ENCODE measurements around the gene CBFB. TPM values are rescaled to one million over a fixed set of nuclear protein-coding genes. Genes with fewer than 3 reads are reported as not detected.

CBFB gene
- total RNA-seq, 1 experiment from 2014 or later = 185 TPM

DNA sequence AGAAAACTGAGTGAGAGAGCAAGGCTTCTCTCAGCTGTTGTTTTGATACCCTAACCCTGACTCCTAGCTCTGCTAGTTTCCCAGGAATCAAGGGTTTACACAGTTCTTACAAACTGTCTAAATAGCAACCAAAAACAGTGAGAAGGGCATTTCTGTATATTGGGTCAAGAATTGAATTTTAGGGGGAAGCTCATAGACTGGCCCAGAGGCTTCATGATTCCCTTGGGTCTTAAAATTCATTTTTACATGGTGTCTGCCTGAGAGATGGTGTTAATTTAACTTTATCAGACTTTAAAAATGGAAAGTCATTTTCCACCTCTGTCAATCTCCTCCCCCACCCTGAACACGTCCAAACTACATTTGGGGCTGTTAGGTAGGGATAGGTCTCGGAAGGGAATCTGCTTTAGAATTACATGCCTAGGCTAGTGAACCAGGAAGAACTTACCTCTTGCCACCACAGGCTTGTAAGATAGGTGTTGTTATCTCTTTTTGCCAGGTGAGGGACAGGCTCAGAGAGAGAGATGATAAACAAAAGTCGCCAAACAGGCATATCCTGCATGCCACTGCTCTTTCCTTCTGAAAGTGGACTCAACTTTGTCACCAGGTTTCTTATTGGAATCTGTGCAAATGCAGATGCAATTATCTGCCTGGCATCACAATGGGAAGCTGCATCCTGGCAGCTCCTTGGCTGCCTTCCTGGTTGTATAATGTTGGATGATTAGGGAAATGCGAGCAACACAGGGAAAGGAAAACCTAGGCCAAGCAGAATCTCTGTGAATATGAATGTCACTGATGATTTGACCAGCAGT is 83.8 kb downstream of the CBFB start:
- intact Hi-C loops (cut with micrococcal nuclease; ENCODE audit: unreplicated experiment) = no loop called here

DNA sequence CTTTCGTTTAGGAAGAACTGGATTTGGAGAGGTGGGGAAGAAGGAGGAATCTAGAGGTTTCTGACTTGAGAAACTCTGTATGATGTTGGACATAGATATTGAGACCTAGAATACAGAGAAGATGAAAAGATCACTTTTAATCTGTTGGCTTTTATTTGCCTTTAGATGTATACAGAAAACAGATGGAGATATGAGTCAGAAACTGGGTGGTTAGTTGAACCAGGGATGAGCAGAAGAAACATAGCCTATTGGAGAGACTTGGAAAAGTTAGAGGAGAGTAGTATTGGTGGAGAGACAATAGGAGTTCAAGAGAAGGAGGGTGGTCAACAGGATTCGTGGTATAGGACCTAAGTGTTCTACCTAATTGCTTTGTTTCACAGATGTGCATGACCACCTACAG is 85.8 kb downstream of the CBFB start:
- no peak for DNase-seq (ENCODE audit: low spot score)
- H3K36me3 ChIP-seq (ENCODE audit: insufficient read depth, low read length, poor library complexity, severe bottlenecking) = peaks cover 4% of the 10 kb centered on the region
- ChIA-PET POLR2A (ENCODE audit: low non-redundant PET) (interaction anchor here (0.6 kb wide), 1 partner anchor 9 kb away, joined by 5 read pairs; no protein-coding TSS in a partner anchor), CTCF (no interaction called here)
- H3K9me3 ChIP-seq (ENCODE audit: low read depth, low read length, poor library complexity, severe bottlenecking) = no peaks in the 10 kb centered on the region
- no TSS peak for BruUV-seq (replicated peaks)
- intact Hi-C loops (cut with micrococcal nuclease; ENCODE audit: unreplicated experiment) = no loop called here
- no peaks in the 10 kb centered on the region for H3K27me3 ChIP-seq (replicated peaks; ENCODE audit: insufficient read depth, low read depth, low read length, poor library complexity)
- TF ChIP-seq EZH2 (IDR thresholded peaks at IDR 0.05; ENCODE audit: borderline replicate concordance, low read depth, low read length, poor library complexity, severe bottlenecking) = no peak
- TF ChIP-seq, protein P1, sequence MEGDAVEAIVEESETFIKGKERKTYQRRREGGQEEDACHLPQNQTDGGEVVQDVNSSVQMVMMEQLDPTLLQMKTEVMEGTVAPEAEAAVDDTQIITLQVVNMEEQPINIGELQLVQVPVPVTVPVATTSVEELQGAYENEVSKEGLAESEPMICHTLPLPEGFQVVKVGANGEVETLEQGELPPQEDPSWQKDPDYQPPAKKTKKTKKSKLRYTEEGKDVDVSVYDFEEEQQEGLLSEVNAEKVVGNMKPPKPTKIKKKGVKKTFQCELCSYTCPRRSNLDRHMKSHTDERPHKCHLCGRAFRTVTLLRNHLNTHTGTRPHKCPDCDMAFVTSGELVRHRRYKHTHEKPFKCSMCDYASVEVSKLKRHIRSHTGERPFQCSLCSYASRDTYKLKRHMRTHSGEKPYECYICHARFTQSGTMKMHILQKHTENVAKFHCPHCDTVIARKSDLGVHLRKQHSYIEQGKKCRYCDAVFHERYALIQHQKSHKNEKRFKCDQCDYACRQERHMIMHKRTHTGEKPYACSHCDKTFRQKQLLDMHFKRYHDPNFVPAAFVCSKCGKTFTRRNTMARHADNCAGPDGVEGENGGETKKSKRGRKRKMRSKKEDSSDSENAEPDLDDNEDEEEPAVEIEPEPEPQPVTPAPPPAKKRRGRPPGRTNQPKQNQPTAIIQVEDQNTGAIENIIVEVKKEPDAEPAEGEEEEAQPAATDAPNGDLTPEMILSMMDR (conservative IDR thresholded peaks at IDR 0.05; ENCODE audit: low read depth, low read length) = no peak
- H3K27ac ChIP-seq (ENCODE audit: low read depth, low read length, poor library complexity, severe bottlenecking) = no peak overlapping the region
- H3K4me3 ChIP-seq (ENCODE audit: low read depth, low read length, poor library complexity, severe bottlenecking) = no peak overlapping the region
- H3K4me1 ChIP-seq (ENCODE audit: insufficient read depth, low read length, poor library complexity, severe bottlenecking) = peaks cover 11% of the 10 kb centered on the region

More for the DNA sequence above, 83.8 kb downstream of the CBFB start:
- no peak for TF ChIP-seq EZH2 (IDR thresholded peaks at IDR 0.05; ENCODE audit: borderline replicate concordance, low read depth, low read length, poor library complexity, severe bottlenecking)
- TF ChIP-seq, protein P1 (conservative IDR thresholded peaks at IDR 0.05; ENCODE audit: low read depth, low read length) = no peak
- H3K4me1 ChIP-seq (ENCODE audit: insufficient read depth, low read length, poor library complexity, severe bottlenecking) = peaks cover 19% of the 10 kb centered on the region
- no TSS peak for BruUV-seq (replicated peaks)
- CTCF ChIA-PET = no interaction called here
- H3K27me3 ChIP-seq (replicated peaks; ENCODE audit: insufficient read depth, low read depth, low read length, poor library complexity) = no peaks in the 10 kb centered on the region
- peaks cover 4% of the 10 kb centered on the region for H3K36me3 ChIP-seq (ENCODE audit: insufficient read depth, low read length, poor library complexity, severe bottlenecking)
- no peaks in the 10 kb centered on the region for H3K9me3 ChIP-seq (ENCODE audit: low read depth, low read length, poor library complexity, severe bottlenecking)
- POLR2A ChIA-PET (ENCODE audit: low non-redundant PET) = no interaction called here
- H3K27ac ChIP-seq (ENCODE audit: low read depth, low read length, poor library complexity, severe bottlenecking) = no peak overlapping the region
- no peak overlapping the region for H3K4me3 ChIP-seq (ENCODE audit: low read depth, low read length, poor library complexity, severe bottlenecking)
- no peak for DNase-seq (ENCODE audit: low spot score)

DNA sequence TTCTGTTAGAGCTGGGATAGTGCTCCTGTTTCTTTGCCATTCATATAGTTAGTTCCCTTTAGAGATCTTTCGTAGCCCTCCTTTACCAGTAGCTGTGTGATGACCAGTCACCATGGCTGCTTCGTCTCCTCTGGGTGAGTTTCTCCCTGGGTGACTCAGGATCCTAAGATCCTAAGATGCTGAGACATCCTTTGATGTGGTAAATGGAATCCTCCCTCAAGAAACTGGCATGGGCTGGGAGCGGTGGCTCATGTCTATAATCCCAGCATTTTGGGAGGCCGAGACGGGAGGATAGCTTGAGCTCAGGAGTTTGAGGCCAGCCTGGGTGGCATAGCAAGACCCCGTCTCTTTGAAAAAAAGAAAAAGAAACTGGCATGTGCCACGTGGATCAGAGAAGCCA is 86.7 kb downstream of the CBFB start:
- POLR2A ChIA-PET (ENCODE audit: low non-redundant PET) = no interaction called here
- H3K4me1 ChIP-seq (ENCODE audit: insufficient read depth, low read length, poor library complexity, severe bottlenecking) = peaks cover 7% of the 10 kb centered on the region
- BruUV-seq (replicated peaks) = no TSS peak
- H3K36me3 ChIP-seq (ENCODE audit: insufficient read depth, low read length, poor library complexity, severe bottlenecking) = peaks cover 4% of the 10 kb centered on the region
- H3K4me3 ChIP-seq (ENCODE audit: low read depth, low read length, poor library complexity, severe bottlenecking) = no peak overlapping the region
- no peaks in the 10 kb centered on the region for H3K9me3 ChIP-seq (ENCODE audit: low read depth, low read length, poor library complexity, severe bottlenecking)
- intact Hi-C loops (cut with micrococcal nuclease; ENCODE audit: unreplicated experiment) = no loop called here
- no peak overlapping the region for H3K27ac ChIP-seq (ENCODE audit: low read depth, low read length, poor library complexity, severe bottlenecking)
- CTCF ChIA-PET = interaction anchor here (0.6 kb wide), 1 partner anchor 17 kb away, joined by 4 read pairs; no protein-coding TSS in a partner anchor
- no peak for DNase-seq (ENCODE audit: low spot score)
- TF ChIP-seq EZH2 (IDR thresholded peaks at IDR 0.05; ENCODE audit: borderline replicate concordance, low read depth, low read length, poor library complexity, severe bottlenecking) = no peak
- TF ChIP-seq, protein P1 (conservative IDR thresholded peaks at IDR 0.05; ENCODE audit: low read depth, low read length) = no peak
- no peaks in the 10 kb centered on the region for H3K27me3 ChIP-seq (replicated peaks; ENCODE audit: insufficient read depth, low read depth, low read length, poor library complexity)
